NCI-H128 (cell line): Measurements from ENCODE around the gene ADCY1.

Experiments used
- DNase-seq: peaks from one replicate; lab custom pipeline; 2025; ENCODE audit not compliant: unreplicated experiment; lab: John Stamatoyannopoulos, UW

Gene ADCY1

GRCh38 chr7:45592230-45592991, 18.2 kb downstream of the ADCY1 start:
- no peak for DNase-seq

GRCh38 chr7:45593121-45593541, 19.0 kb downstream of the ADCY1 start:
- no peak for DNase-seq

- DNase-seq, result no peak
Observed at GRCh38 chr7:45593877-45594276, 19.7 kb downstream of the ADCY1 start.

DNA sequence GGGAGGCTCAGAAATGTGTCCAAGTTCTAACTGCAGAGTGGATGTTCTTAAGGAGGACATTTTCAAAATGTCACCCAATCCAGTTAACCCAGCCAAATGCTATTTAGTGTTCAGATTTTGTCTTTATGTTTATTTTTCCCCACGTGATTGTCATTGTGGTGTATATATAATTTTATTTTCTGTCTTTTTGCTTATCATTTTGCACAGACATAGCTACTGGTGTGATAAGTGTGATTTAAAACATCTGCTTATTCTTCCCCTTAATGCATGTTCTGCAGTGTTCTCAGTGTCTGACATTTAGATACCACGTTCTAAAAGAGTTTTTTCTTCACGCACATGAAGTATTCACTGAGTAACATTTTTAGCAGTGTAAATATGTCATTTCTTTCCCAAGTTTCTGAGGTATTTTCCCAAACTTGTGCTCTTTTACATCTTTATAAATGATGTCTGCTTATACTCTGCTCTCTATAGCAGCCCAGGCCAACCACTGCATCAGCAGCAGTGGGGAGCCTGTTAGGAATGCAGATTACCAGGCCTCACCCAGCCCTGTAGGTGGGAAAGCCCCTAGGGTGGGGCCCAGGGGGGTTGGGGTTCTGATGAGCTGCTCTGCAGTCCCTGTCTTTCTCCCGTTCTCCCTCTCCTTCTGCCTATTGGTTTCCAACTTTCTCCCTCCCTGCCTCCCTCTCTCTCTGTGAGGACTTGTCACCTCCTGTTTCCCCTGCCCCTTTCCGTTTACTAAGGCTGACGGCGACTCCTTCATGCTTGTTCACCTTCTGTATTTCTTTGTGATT, 20.8 kb downstream of the ADCY1 start:
- no peak for DNase-seq

- DNase-seq, result no peak
Observed at GRCh38 chr7:45595809-45596664, 21.9 kb downstream of the ADCY1 start.

DNA sequence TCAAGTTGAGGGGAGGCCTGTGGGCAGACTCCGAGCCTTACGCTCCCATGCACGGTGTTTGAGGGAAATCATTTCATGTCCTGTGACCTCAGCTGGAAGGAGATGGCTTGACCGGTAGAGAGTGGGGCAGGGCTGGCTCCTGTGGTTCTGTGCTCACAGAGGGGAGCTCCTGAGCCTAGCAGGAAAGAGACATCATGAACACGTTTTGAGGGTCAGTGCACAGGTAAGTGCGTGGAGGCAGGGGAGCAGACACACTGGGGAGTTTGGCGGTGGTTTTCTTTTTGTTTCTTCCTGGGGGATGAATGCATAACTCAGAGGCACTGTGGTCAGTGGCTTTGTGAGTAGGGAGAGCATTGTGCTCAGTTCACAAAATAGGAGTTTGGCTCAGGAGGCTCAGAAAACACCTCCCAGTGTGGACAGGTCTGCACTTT, 22.5 kb downstream of the ADCY1 start:
- no peak for DNase-seq

- DNase-seq, result no peak
Observed at GRCh38 chr7:45597286-45597984, 23.3 kb downstream of the ADCY1 start.

DNA sequence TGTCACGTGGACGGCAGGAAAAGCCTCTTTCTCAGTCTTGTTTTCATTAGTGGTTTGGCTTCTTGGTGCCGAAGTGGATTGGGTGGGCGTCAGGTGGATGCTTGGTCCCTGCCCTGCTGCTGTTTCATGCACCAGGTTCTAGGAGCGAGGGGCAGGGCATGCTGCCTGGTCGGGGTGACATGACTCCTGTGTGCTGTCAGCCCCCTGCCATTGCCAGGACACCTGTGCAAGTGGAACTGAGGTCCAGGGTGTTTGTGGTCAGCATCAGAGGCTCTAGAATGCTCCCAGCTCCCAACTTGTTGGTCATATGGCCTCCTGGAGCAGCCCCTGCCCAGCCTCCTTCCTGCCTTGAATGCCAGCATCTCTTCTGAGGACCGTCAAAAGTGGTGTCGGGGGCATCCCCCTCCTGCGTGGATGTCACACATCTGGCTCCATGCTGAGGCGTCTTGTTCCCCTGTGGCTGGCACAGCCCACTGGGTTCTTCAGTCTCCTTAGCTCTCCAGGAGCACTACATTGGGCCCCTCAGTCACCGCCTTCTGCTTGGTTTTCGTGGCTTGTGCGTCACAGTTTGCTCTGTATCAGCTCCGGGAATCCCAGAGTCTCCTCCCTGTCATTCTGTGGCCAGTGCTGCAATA, 24.8 kb downstream of the ADCY1 start:
- DNase-seq, result no peak

GRCh38 chr7:45599851-45600706, 25.9 kb downstream of the ADCY1 start:
- no peak for DNase-seq

GRCh38 chr7:45601094-45601493, 26.9 kb downstream of the ADCY1 start:
- DNase-seq, result no peak

DNA sequence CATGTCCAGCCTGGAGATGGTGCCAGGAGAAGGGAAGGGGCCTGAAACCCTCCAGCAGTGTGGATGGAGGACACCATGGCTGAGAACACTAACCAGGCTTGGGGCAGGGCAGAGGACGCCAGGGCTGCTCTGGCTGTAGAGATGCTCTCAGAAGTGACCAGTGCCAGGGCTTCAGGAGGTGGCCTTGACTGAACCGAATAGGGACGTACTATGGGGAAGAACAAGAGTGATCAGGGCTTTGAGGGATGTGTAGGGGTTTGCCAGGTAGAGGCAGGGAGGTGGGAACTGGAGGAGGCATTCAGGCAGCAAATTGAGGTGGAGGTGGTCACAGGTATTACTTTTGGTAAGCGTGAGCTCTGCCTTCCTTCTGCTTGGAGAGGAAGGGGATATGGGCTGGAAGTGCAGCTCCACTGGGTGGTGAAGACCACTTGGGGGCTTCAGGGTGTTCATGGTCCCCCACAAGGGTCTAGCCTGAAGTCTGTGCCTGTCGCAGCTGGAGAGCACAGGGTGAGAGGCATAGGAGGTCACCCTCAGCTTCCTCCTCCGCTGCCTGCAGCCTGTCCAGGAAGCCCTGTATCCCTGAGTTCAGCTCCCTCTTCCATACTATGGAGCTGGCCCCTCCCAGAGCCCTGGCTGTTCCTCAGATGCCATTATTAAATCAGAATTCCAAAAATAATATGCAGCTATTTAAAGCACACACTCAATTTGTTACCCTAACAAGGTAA, 27.8 kb downstream of the ADCY1 start:
- no peak for DNase-seq

- DNase-seq, result no peak
Observed at GRCh38 chr7:45606050-45606449, 31.9 kb downstream of the ADCY1 start.

GRCh38 chr7:45606931-45607330, 32.8 kb downstream of the ADCY1 start:
- no peak for DNase-seq

DNA sequence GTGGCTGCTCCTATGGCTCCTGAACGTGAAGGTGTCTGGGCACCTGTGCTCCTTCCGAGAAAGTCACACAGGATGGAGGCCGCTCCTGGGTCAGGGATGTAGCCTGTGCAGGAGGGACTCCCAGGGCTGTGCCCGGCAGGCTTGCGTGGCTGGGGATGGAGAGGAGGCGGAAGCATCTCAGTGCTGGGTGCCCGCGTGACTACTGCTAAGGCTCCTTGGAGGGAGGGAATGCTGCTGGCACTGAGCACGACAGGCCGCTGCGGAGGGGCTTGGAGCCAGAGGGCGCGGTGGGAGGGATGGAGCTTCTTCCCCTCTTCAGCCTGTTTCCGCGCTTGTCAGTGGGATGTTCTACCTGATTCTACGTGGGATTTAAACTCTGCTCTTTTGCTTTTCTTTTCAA, 35.0 kb downstream of the ADCY1 start:
- DNase-seq, result no peak

DNA sequence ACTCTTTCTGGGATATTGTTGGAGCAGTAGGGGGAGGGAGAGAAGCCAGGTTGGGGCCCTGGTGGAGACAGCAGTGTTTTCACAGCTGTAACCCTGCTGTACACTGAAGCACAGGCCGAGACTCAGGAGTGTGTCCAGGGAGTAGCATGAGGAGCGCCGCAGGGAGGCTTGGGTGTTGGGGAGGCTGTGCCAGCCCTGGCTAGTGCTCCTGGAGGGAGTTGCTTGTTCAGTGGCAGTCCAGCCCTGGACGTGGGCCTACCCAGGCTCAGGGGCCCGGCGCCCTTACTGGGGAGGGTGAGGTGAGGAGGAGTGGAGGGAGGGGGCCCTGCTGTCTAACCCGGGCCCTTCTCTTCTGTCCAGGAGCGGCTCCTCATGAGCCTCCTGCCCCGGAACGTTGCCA, 35.9 kb downstream of the ADCY1 start:
- DNase-seq, result no peak

DNA sequence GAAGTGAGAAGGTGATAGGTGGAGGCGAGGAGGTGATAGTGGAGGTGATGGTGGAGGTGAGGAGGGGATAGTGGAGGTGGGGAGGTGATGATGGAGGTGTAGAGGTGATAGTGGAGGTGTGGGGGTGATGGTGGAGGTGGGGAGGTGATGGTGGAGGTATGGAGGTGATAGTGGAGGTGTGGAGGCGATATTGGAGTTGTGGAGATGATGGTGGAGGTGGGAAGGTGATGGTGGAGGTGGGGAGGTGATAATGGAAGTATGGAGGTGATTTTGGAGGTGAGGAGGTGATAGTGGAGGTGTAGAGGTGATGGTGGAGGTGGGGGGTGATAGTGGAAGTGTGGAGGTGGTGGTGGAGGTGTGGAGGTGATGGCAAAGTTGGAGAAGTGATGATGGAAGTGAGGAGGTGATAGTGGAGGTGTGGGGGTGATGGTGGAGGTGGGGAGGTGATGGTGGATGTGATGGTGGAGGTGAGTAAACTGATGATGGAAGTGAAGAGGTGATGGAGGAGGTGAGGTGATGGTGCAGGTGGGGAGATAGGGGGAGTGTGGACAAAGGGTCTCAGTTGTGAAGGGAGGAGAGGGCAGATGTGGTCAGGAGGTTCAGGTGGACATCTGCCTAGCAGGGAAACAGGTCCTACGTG, 36.6 kb downstream of the ADCY1 start:
- no peak for DNase-seq

DNA sequence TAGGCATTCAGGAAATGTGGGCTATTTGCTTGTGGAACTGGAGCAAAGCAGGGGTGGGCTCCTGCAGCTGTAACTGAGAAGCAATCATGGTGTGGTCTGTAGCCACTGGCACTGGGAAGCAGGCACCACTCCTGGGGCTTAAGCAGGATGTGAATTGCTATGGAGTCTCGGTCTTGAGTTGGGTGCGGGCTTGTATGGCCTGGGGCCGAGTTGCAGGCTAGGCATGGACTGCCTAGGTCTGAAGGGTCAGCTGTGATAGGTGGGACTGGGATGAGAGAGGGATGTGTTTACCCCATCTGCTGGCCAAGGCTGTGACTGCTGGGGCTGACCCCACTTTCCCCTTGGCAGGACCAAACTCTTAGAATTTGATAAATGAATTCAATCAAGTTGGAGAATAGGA, 43.0 kb downstream of the ADCY1 start:
- no peak for DNase-seq

DNA sequence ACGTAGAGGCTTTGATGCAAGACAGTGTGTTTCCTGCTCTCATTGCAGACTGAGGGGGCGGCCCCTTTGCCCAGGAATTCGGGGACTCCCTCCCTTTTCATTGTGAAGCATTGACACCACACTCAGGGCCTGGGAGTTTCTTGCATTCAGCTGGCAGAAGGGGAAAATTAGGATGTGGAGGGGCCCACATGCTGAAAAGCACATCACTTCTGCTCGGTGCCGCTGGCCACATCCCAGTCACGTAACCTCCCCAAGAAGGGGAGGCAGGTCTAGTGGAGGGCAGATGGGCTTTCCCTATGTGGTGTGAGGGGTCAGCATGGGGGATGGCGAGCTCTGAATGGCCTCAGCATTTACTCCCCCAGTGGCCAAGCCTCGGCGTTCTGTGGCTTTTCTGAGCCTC, 47.9 kb downstream of the ADCY1 start:
- DNase-seq, result no peak
